A549 treated with AZD9567 at 1 μM for 4 hours (cell line): Measurements from ENCODE around the gene TMTC4. TPM values are rescaled to one million over a fixed set of nuclear protein-coding genes. Genes with fewer than 3 reads are reported as not detected.

Experiments used
- total RNA-seq: library from RNA; stranded (reverse); fragments of 200-300 nt; extraction: Qiagen RNA extraction; gene quantifications from 5 replicates; pipeline ENCODE4 v1.2.3, GENCODE V29; 2022; ENCODE audit not compliant: insufficient read depth

The TMTC4 gene, protein sequence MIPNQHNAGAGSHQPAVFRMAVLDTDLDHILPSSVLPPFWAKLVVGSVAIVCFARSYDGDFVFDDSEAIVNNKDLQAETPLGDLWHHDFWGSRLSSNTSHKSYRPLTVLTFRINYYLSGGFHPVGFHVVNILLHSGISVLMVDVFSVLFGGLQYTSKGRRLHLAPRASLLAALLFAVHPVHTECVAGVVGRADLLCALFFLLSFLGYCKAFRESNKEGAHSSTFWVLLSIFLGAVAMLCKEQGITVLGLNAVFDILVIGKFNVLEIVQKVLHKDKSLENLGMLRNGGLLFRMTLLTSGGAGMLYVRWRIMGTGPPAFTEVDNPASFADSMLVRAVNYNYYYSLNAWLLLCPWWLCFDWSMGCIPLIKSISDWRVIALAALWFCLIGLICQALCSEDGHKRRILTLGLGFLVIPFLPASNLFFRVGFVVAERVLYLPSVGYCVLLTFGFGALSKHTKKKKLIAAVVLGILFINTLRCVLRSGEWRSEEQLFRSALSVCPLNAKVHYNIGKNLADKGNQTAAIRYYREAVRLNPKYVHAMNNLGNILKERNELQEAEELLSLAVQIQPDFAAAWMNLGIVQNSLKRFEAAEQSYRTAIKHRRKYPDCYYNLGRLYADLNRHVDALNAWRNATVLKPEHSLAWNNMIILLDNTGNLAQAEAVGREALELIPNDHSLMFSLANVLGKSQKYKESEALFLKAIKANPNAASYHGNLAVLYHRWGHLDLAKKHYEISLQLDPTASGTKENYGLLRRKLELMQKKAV
- total RNA-seq: 4.6 to 11.9 TPM (median 10.1 TPM) in 5 replicates

DNA sequence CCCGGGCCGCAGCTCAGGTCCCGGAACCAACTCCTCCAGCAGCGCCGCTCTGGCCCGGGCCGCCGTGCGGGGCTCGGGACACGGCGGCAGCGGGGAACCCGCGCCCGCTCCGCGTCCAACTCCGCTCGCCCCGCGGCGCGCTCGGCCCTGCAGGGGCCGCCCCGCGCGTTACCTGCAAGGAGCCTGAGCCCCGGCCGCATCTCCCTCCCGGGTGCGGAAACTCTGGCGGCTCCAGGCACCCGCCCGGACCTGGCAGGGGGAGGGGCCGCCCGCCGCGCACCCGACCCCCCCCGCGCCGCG, at the start of gene TMTC4:
Gene TMTC4 (minus strand): TSS at position 224 of the 300 bp plus-strand sequence. CDS start 4,433 bp downstream, outside the sequence.

DNA sequence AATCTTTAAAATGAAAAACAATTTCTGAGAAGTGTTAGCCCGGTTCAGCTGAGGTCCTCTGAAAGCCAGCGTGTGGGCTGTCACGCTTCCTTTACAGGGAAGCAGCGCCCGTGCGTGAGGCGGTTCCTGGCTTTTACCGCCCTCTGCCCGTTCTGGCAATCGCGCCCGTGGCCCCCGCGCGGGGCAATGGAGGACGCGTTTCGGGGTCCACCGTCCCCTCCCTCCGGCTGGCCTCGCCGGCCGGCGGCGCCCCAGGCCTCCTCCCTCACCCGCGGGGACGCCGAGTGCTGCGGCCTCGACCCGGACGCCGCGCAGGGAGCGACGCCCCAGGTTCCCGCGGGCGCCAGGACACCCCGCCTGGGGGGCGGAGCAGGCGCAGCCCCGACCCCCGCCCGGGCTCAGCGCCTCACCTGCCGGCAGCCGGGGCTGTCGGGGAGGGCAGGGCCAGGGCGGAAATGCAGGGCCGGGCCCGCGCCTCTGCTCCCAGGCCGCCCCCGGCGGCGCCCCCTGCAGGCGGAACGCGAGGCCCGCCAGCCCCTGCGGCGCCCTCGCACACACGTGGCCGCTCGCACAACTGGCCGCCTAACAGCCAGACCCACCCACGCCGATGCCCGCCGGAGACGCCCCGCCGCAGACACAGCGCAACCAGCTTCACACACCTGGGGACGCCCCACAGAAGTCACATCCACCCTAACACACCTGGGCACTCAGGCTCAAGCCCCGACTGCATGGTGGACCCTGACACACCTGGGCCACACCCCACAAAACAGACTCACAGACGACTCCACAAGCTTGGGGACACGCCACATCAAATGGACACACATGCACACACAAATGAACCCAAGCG, 86.0 kb downstream of the TMTC4 start, which contains the start of gene GGACT:
Gene GGACT (minus strand): TSS at position 459 of the 847 bp plus-strand sequence. CDS start 56,198 bp downstream, outside the sequence.

Other genes starting within 250 kb of the TMTC4 start
- 2.9 to 13.7 TPM (median 4.9 TPM) in 5 replicates for gene GGACT, start 86.0 kb downstream of the TMTC4 start, total RNA-seq